GM20000 (cell line): Measurements from ENCODE around the gene CARMIL1.

Experiments
- DNase-seq: peaks from one replicate; pipeline ENCODE4 v3.0.0; 2012; ENCODE audit warnings: low spot score
- TF ChIP-seq, protein P1 (sequence below): IDR thresholded peaks from 2 replicates; pipeline ENCODE4 v1.5.1; 2012; ENCODE audit warnings: mild to moderate bottlenecking, control low read depth; ENCODE audit errors: extremely low read depth, missing control alignments

The CARMIL1 gene

DNA sequence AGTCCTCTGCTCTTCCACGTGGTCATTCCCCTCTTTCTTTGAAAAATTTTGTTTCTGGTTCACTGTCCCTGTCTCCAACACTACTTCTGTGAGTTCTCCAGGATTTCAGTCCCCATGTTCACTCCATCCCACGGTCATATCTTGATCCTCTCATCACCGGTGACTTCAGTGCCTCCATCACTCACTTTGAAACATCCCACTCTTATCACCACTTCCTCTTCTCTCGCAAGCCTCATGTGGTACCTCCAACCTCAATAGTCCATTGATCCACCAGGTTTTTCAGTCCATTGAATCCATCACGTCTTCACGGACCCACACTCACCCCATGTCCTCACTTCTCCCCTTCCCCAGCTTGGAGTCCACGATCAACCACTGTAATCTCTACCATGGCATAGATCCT is 64.8 kb downstream of the CARMIL1 start:
- DNase-seq = no peak

DNA sequence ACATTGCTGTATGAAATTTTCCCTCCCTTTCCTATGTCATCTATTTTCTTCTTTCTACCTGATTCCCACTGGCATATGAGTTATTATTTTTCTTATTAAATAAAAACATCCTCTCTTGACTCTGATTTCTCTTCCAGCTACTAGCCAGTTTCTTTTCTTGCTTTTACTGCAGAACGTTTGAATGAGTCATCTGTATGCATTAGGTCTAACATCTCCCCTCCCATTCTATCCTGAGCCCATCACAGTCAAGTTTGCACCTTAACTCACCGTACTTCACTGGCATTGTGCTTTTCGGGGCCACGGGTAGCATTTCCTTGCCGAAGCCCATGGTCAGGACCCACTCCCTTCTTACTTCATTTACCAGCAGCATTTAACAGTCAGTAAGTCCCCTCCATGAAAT is 65.7 kb downstream of the CARMIL1 start:
- DNase-seq = no peak
- TF ChIP-seq, protein P1, sequence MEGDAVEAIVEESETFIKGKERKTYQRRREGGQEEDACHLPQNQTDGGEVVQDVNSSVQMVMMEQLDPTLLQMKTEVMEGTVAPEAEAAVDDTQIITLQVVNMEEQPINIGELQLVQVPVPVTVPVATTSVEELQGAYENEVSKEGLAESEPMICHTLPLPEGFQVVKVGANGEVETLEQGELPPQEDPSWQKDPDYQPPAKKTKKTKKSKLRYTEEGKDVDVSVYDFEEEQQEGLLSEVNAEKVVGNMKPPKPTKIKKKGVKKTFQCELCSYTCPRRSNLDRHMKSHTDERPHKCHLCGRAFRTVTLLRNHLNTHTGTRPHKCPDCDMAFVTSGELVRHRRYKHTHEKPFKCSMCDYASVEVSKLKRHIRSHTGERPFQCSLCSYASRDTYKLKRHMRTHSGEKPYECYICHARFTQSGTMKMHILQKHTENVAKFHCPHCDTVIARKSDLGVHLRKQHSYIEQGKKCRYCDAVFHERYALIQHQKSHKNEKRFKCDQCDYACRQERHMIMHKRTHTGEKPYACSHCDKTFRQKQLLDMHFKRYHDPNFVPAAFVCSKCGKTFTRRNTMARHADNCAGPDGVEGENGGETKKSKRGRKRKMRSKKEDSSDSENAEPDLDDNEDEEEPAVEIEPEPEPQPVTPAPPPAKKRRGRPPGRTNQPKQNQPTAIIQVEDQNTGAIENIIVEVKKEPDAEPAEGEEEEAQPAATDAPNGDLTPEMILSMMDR = no peak

More for the DNA sequence above, 64.8 kb downstream of the CARMIL1 start:
- TF ChIP-seq, protein P1 = no peak

DNA sequence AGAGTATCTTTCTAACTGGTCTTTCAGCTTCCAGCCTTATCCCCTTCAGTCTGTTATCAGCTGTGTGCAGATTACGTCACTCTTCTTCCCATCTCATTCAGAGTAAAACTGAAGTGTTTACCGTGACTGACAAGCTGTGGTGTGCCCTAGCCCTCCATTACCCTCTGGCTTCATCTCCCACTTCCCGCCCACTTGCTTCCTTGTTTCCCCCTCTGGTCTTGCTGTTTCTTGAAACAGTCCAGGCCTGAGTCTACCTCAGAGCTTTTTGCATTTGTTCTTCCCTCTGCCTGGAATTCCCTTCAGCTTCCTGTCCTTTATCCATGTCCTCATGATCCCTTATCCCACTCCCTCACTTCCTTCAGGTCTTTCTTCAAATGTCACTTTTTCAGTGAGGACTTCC is 66.9 kb downstream of the CARMIL1 start:
- TF ChIP-seq, protein P1 = no peak
- no peak for DNase-seq

DNA sequence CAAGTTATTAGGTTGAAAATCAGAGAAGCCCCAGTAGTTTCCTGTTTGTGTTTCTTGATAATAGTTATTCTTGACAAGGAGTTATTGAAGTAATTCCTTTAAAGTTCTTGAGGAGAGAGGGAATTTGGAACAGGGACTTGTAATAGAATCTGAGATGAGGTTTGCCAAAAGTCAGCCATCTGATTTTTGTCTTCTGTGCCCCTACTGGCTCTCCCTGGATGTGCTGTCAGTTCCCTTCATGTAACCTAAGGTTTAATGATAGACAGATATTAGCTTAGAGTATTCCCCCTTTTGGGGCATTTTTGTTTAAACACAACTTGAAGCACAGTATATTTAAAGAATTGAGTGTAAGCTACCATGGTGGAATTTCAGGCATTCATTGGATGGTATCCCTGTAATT is 71.4 kb downstream of the CARMIL1 start:
- TF ChIP-seq, protein P1 = no peak
- no peak for DNase-seq

DNA sequence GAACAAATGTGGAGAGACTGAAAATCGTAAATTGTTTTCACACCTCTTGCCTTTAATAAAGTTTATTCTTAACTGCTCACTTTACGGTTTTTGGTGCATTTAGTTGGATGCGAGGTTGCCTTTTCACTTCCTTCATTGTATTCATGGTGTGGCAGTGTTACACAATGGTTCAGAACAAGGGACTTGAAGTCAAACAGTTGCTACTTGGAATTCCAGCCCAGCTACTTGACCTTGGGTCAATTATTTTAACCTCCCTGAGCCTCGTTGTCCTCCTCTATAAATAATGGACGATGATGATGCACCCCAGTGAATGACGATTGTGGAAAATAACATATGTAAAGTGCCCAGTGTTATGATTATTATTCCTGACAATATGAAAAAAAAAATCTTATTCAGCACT is 72.3 kb downstream of the CARMIL1 start:
- TF ChIP-seq, protein P1 = no peak
- no peak for DNase-seq

DNA sequence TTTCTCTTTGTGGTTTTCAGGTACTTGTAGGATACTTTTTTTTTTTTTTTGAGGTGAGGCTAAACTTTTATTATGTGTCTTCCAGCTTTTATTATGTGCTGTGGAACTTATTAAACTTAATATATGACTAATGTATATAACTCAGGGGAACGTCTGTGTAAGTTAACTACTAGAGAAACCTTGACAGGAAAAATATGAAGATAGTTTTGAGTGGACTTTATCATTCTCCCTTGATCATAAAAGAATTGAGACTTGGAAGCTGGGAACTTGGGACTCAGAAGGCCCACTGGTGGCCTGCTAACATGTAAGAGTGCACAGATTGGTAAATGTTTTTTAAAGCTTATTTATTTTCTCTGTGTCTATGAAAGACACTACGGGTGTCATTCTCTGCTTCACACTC is 73.1 kb downstream of the CARMIL1 start:
- TF ChIP-seq, protein P1 = no peak
- no peak for DNase-seq

DNA sequence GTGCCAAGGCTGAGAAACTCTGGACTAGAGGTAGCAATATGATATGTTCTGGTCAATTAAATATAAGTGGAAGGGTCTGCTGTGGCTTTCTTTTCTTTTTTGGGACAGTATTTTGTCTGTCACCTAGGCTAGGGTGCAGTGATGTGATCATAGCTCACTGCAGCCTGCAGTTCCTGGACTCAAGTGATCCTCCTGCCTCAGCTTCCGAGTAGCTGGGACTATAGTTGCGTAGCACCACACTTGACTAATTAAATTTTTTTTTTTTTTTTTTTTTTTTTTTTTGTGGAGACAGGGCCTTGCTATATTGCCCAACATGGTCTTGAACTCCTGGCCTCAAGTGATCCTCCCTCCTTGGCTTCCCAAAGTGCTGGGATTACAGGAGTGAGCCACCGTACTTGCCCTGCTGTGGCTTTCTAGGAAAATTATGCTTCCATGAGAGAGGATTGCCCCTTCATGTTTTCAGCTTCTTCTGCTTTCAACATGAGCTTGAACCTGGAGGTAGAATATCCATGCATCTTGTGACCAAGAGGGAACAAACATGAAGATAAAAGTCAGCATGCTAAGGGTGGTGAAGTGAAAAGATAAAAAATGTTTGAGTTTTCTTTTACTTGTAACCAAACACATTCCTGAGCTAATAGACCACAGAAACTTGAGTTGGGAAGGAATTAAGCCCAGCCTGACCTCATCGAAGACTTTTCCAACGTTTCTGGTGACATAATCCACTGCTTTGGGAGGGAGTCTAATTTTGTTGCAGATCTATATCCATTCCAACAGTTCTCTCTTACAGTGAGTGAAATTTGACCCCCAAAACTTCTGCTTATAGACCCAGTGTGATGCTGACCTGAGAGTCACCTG is 75.1 kb downstream of the CARMIL1 start:
- no peak for DNase-seq
- TF ChIP-seq, protein P1 = no peak
